Epidermal melanocyte (primary cell): ENCODE measurements around the gene AMPD2.

Source experiments
- DNase-seq: peaks from one replicate; pipeline ENCODE4 v3.0.0; 2011; ENCODE audit warnings: low spot score; ENCODE audit not compliant: insufficient read length

AMPD2 gene

GRCh38 chr1:109630081-109630897, 10.7 kb downstream of the AMPD2 start:
- DNase-seq = no peak

GRCh38 chr1:109630898-109631512, 11.4 kb downstream of the AMPD2 start:
- DNase-seq = no peak

- no peak for DNase-seq
Measured at GRCh38 chr1:109631513-109632505, 12.2 kb downstream of the AMPD2 start.

- no peak for DNase-seq
Measured at GRCh38 chr1:109632671-109633346, 13.2 kb downstream of the AMPD2 start.

GRCh38 chr1:109634292-109634691, 14.7 kb downstream of the AMPD2 start:
- no peak for DNase-seq

- no peak for DNase-seq
Measured at GRCh38 chr1:109634771-109635750, 15.4 kb downstream of the AMPD2 start.

- DNase-seq = no peak
Measured at GRCh38 chr1:109635862-109636200, 16.2 kb downstream of the AMPD2 start.

GRCh38 chr1:109636201-109636952, 16.7 kb downstream of the AMPD2 start:
- DNase-seq = no peak

- no peak for DNase-seq
Measured at GRCh38 chr1:109637446-109637845, 17.8 kb downstream of the AMPD2 start.

- DNase-seq = no peak
Measured at GRCh38 chr1:109639063-109639840, 19.6 kb downstream of the AMPD2 start.

- DNase-seq = no peak
Measured at GRCh38 chr1:109639841-109640184, 20.2 kb downstream of the AMPD2 start.

- DNase-seq = no peak
Measured at GRCh38 chr1:109640285-109640865, 20.7 kb downstream of the AMPD2 start.

- DNase-seq = no peak
Measured at GRCh38 chr1:109641078-109641740, 21.6 kb downstream of the AMPD2 start.

- no peak for DNase-seq
Measured at GRCh38 chr1:109641861-109642260, 22.2 kb downstream of the AMPD2 start.

GRCh38 chr1:109642626-109643025, 23.0 kb downstream of the AMPD2 start:
- DNase-seq = no peak

- no peak for DNase-seq
Measured at GRCh38 chr1:109643385-109644230, 24.0 kb downstream of the AMPD2 start.

- DNase-seq = no peak
Measured at GRCh38 chr1:109644670-109645069, 25.0 kb downstream of the AMPD2 start.
